Urinary bladder (tissue), 4 donors: ENCODE data around the gene PLEKHA8. TPM values are rescaled to one million over a fixed set of nuclear protein-coding genes. Genes with fewer than 3 reads are reported as not detected.
A peak's percentile ranks its signal among the peaks of the same experiment; 100 is the strongest.

ENCODE experiments used
- DNase-seq: peaks from one replicate; pipeline ENCODE4 v3.0.0-alpha.2; 2015; ENCODE audit errors: extremely low spot score
- H3K27ac ChIP-seq: one replicate; pipeline ENCODE4 v1.5.1; 2013; ENCODE audit warnings: low read depth, mild to moderate bottlenecking, moderate library complexity
- H3K36me3 ChIP-seq: one replicate; pipeline ENCODE4 v1.6.1; 2013; ENCODE audit warnings: mild to moderate bottlenecking, moderate library complexity; ENCODE audit not compliant: insufficient read depth
- H3K4me1 ChIP-seq: one replicate; pipeline ENCODE4 v1.6.1; 2013; ENCODE audit warnings: mild to moderate bottlenecking, moderate library complexity; ENCODE audit not compliant: insufficient read depth
- H3K4me3 ChIP-seq: one replicate; pipeline ENCODE4 v1.5.1; 2013; ENCODE audit warnings: low read depth, low read length
- WGBS: extraction: QIAGEN DNeasy Blood & Tissue Kit; methylation state at CpG from one replicate; pipeline ENCODE4 v1.1.7; 2013; 5-methylcytosine and 5-hydroxymethylcytosine counted together
- polyA plus RNA-seq: library from polyadenylated mRNA; stranded (reverse); fragments of 200-250 nt; gene quantifications from one replicate; pipeline ENCODE4 v1.2.3, GENCODE V29; 2013
- total RNA-seq: library from RNA; depleted of rRNA; stranded (reverse); fragments of >200 nt; gene quantifications from one replicate; pipeline ENCODE4 v1.2.3, GENCODE V29; 2014
- donor health status: healthy with polysubstance abuse.
- donor health status: healthy.

PLEKHA8 gene
- total and polyA plus RNA-seq, 2 donors, result 4.6 to 21.3 TPM

- Histone ChIP-seq H3K4me3 (no peak overlapping the region), H3K36me3 (no peaks in the 10 kb centered on the region), H3K4me1 (no peaks in the 10 kb centered on the region), H3K27ac (no peak overlapping the region)
- no peak for DNase-seq
These were observed 84.9 kb downstream of the PLEKHA8 start for GRCh38 chr7:30113144-30113543.

GRCh38 chr7:30114536-30115238 lies 86.5 kb downstream of the PLEKHA8 start:
- no peaks in the 10 kb centered on the region for H3K4me1 ChIP-seq
- no peak overlapping the region for H3K27ac ChIP-seq
- no peak overlapping the region for H3K4me3 ChIP-seq
- DNase-seq, result no peak
- WGBS, result 64% methylated on average over 3 of the region's 3 CpGs
- H3K36me3 ChIP-seq, result no peaks in the 10 kb centered on the region

GRCh38 chr7:30115709-30116297 lies 87.6 kb downstream of the PLEKHA8 start:
- Histone ChIP-seq H3K36me3 (no peaks in the 10 kb centered on the region), H3K27ac (no peak overlapping the region), H3K4me3 (no peak overlapping the region), H3K4me1 (no peaks in the 10 kb centered on the region)
- WGBS, result 88% methylated on average over 34 of the region's 34 CpGs
- no peak for DNase-seq

GRCh38 chr7:30116771-30117170 lies 88.6 kb downstream of the PLEKHA8 start:
- no peak for DNase-seq
- Histone ChIP-seq H3K36me3 (no peaks in the 10 kb centered on the region), H3K4me3 (no peak overlapping the region), H3K27ac (no peak overlapping the region), H3K4me1 (no peaks in the 10 kb centered on the region)
- 61% methylated on average over 6 of the region's 6 CpGs for WGBS

- H3K36me3 ChIP-seq, result no peaks in the 10 kb centered on the region
- no peak for DNase-seq
- 89% methylated on average over 4 of the region's 4 CpGs for WGBS
- no peak overlapping the region for H3K4me3 ChIP-seq
- no peaks in the 10 kb centered on the region for H3K4me1 ChIP-seq
- H3K27ac ChIP-seq, result no peak overlapping the region
These were observed 89.7 kb downstream of the PLEKHA8 start for GRCh38 chr7:30117896-30118295.

GRCh38 chr7:30119890-30120577 lies 91.8 kb downstream of the PLEKHA8 start:
- Histone ChIP-seq H3K4me1 (no peaks in the 10 kb centered on the region), H3K36me3 (no peaks in the 10 kb centered on the region), H3K27ac (no peak overlapping the region), H3K4me3 (no peak overlapping the region)
- whole genome bisulfite sequencing, result 84% methylated on average over 4 of the region's 4 CpGs
- DNase-seq, result no peak

GRCh38 chr7:30133736-30134610 lies 105.8 kb downstream of the PLEKHA8 start:
- peak overlapping the region; percentile 43 for H3K27ac ChIP-seq
- peak overlapping the region; percentile 97 for H3K4me3 ChIP-seq
- no peak for DNase-seq
- WGBS, result 30% methylated on average over 13 of the region's 13 CpGs
- no peaks in the 10 kb centered on the region for H3K36me3 ChIP-seq
- no peaks in the 10 kb centered on the region for H3K4me1 ChIP-seq

- Histone ChIP-seq H3K4me3 (peak within 1 kb of the TSS; percentile 97), H3K4me1 (no peaks in the 10 kb centered on the region), H3K27ac (peak within 1 kb of the TSS; percentile 95), H3K36me3 (no peaks in the 10 kb centered on the region)
- DNase-seq, result peak; percentile 52
- WGBS, result under 1% methylated on average over 98 of the region's 99 CpGs
These were observed 106.5 kb downstream of the PLEKHA8 start, which contains the start of gene MTURN for GRCh38 chr7:30134611-30135300. TSS of gene MTURN (plus strand) at chr7:30134986. CDS start at chr7:30135137, 151 bp downstream.

GRCh38 chr7:30135301-30136116 lies 107.3 kb downstream of the PLEKHA8 start:
- Histone ChIP-seq H3K4me3 (peak overlapping the region; percentile 97), H3K36me3 (no peaks in the 10 kb centered on the region), H3K27ac (peak overlapping the region; percentile 95), H3K4me1 (no peaks in the 10 kb centered on the region)
- peak; percentile 39 for DNase-seq
- under 1% methylated on average over 93 of the region's 93 CpGs for WGBS

- 15% methylated on average over 36 of the region's 36 CpGs for WGBS
- Histone ChIP-seq H3K4me3 (peak overlapping the region; percentile 97), H3K27ac (no peak overlapping the region), H3K36me3 (no peaks in the 10 kb centered on the region), H3K4me1 (no peaks in the 10 kb centered on the region)
- no peak for DNase-seq
These were observed 108.0 kb downstream of the PLEKHA8 start for GRCh38 chr7:30136117-30136731.

- WGBS, result 85% methylated on average over 7 of the region's 7 CpGs
- no peaks in the 10 kb centered on the region for H3K4me1 ChIP-seq
- H3K27ac ChIP-seq, result no peak overlapping the region
- no peaks in the 10 kb centered on the region for H3K36me3 ChIP-seq
- DNase-seq, result no peak
- H3K4me3 ChIP-seq, result peak overlapping the region; percentile 97
These were observed 108.7 kb downstream of the PLEKHA8 start for GRCh38 chr7:30136743-30137485.
